K562 (cell line): Measurements from ENCODE around the gene ZBTB8A. TPM values are rescaled to one million over a fixed set of nuclear protein-coding genes. Genes with fewer than 3 reads are reported as not detected.

Source experiments
- CSDE1 ChIP-seq, 2 experiments: fragments of 450-650 bp; IDR thresholded peaks; 2 replicates each; pipeline ENCODE4 v1.6.1; 2016; ENCODE audit warnings: mild to moderate bottlenecking in 1 of 2
- CXXC5 ChIP-seq: fragments of 250-450 bp; sonication (Bioruptor Pico); IDR thresholded peaks from 2 replicates; pipeline ENCODE4 v1.8.0; 2022; ENCODE audit warnings: inconsistent platforms, mild to moderate bottlenecking, moderate library complexity
- ESRRB ChIP-seq: fragments of 250-450 bp; sonication (Bioruptor Pico); IDR thresholded peaks from 2 replicates; pipeline ENCODE4 v1.5.0; 2020; ENCODE audit warnings: mild to moderate bottlenecking, moderate library complexity, borderline replicate concordance
- ETV6 ChIP-seq, 3 experiments: fragments of 150-350 bp in 1 of 3; sonication (generic) in 1 of 3; formaldehyde crosslinking in 1 of 3; IDR thresholded peaks; 2 replicates each; pipeline versions ENCODE4 v1.6.1 to v1.8.0; 2014 to 2022; ENCODE audit warnings: borderline replicate concordance in 2 of 3, low read depth in 2 of 3, antibody characterized with exemption in 1 of 3, low read length in 1 of 3, mild to moderate bottlenecking in 1 of 3, missing genetic modification reagents in 1 of 3
- GABPA ChIP-seq: fragments of 200-800 bp; sonication (Bioruptor generic); conservative IDR thresholded peaks from 2 replicates; pipeline ENCODE4 v1.6.1; 2016; ENCODE audit warnings: low read depth, missing genetic modification characterization, missing compliant biosample characterization
- KDM2B ChIP-seq: fragments of 250-450 bp; sonication (Bioruptor Pico); IDR thresholded peaks from 2 replicates; pipeline ENCODE4 v1.8.0; 2021; ENCODE audit warnings: mild to moderate bottlenecking, moderate library complexity
- KLF6 ChIP-seq: fragments of 250-450 bp; sonication (Bioruptor Pico); IDR thresholded peaks from 2 replicates; pipeline ENCODE4 v1.4.0; 2020; ENCODE audit warnings: mild to moderate bottlenecking, moderate library complexity, borderline replicate concordance
- MAFK ChIP-seq: IDR thresholded peaks from 2 replicates; pipeline ENCODE4 v1.6.1; 2011; ENCODE audit warnings: low read length, improper control_type of control experiment
- NCOR1 ChIP-seq: fragments of 450-650 bp; IDR thresholded peaks from 2 replicates; pipeline ENCODE4 v1.6.1; 2016; ENCODE audit warnings: mild to moderate bottlenecking, moderate library complexity
- NFXL1 ChIP-seq: fragments of 450-650 bp; formaldehyde crosslinking; IDR thresholded peaks from 2 replicates; pipeline ENCODE4 v1.4.0; 2021; ENCODE audit warnings: mild to moderate bottlenecking
- NR2C1 ChIP-seq, 2 experiments: fragments of 450-650 bp; IDR thresholded peaks; 2 replicates each; pipeline ENCODE4 v1.6.1; 2017; ENCODE audit warnings: mild to moderate bottlenecking in 2 of 2, antibody characterized with exemption in 1 of 2, inconsistent platforms in 1 of 2, missing compliant biosample characterization in 1 of 2, missing genetic modification characterization in 1 of 2
- NR3C1 ChIP-seq: sonication (generic); formaldehyde crosslinking; IDR thresholded peaks from 2 replicates; pipeline ENCODE4 v1.8.1; 2022; ENCODE audit warnings: missing genetic modification reagents
- PHF20 ChIP-seq: fragments of 450-650 bp; IDR thresholded peaks from 2 replicates; pipeline ENCODE4 v1.6.1; 2018; ENCODE audit not compliant: partially characterized antibody
- ZBTB7A ChIP-seq: IDR thresholded peaks from 2 replicates; pipeline ENCODE4 v1.6.1; 2011; ENCODE audit warnings: low read depth, mild to moderate bottlenecking, low read length, moderate library complexity, borderline replicate concordance; ENCODE audit not compliant: control insufficient read depth
- ZFP36 ChIP-seq: fragments of 150-350 bp; IDR thresholded peaks from 2 replicates; pipeline ENCODE4 v1.6.1; 2018; ENCODE audit warnings: low read length, low read depth; ENCODE audit not compliant: partially characterized antibody
- ZNF444 ChIP-seq: fragments of 250-450 bp; sonication (Bioruptor Pico); IDR thresholded peaks from 2 replicates; pipeline ENCODE4 v1.4.0; 2020; ENCODE audit warnings: mild to moderate bottlenecking, moderate library complexity
- ZNF77 ChIP-seq: fragments of 250-450 bp; sonication (Bioruptor Pico); IDR thresholded peaks from 2 replicates; pipeline ENCODE4 v1.5.0; 2020
- ZNF79 ChIP-seq: fragments of 250-450 bp; sonication (Bioruptor Pico); IDR thresholded peaks from 2 replicates; pipeline ENCODE4 v1.4.0; 2020; ENCODE audit warnings: low read depth, mild to moderate bottlenecking, moderate library complexity
- polyA plus RNA-seq, 8 experiments: library from polyadenylated mRNA; depleted of rRNA in 4 of 8; stranded (reverse) in 5 of 8; unstranded in 3 of 8; fragments of >200 nt; fragmentation: Nextera tagmentation in 2 of 8; fragmentation: Illumina TruSeq in 1 of 8; extraction: Ambion mirVana in 2 of 8; extraction: Trizol in 1 of 8; gene quantifications; 2 replicates each; pipeline versions ENCODE4 v1.2.1 to v1.2.3, GENCODE V29; 2011 to 2014; ENCODE audit warnings: inconsistent platforms in 1 of 8, missing spikeins in 1 of 8
- total RNA-seq, 7 experiments: library from RNA; depleted of rRNA in 6 of 7; stranded (reverse); fragments of >200 nt in 6 of 7; fragmentation: Illumina TruSeq in 2 of 7; extraction: Trizol in 2 of 7; gene quantifications; 2 replicates each; pipeline versions ENCODE4 v1.2.1 to v1.2.3, GENCODE V29; 2011 to 2021; ENCODE audit warnings: low replicate concordance in 1 of 7
- TF ChIP-seq, protein P1 (sequence below): sonication (generic); formaldehyde crosslinking; IDR thresholded peaks from 2 replicates; pipeline ENCODE4 v1.8.0; 2022; ENCODE audit warnings: mild to moderate bottlenecking, missing genetic modification reagents, borderline replicate concordance
- TF ChIP-seq, protein P2 (sequence below), 2 experiments: fragments of 450-650 bp; conservative IDR thresholded peaks; 2 replicates each; pipeline ENCODE4 v1.6.1; 2017; ENCODE audit warnings: mild to moderate bottlenecking in 2 of 2, moderate library complexity in 2 of 2
- TF ChIP-seq, protein P3 (sequence below): fragments of 450-650 bp; formaldehyde crosslinking; IDR thresholded peaks from 2 replicates; pipeline ENCODE4 v1.4.0; 2022; ENCODE audit warnings: mild to moderate bottlenecking, moderate library complexity
- TF ChIP-seq, protein P4 (sequence below): fragments of 450-650 bp; formaldehyde crosslinking; IDR thresholded peaks from 2 replicates; pipeline ENCODE4 v1.4.0; 2020; ENCODE audit warnings: mild to moderate bottlenecking, mixed read lengths

Gene ZBTB8A
- total and polyA plus RNA-seq, 9 of the 15 experiments (the other 6 are each of a cell fraction or from before 2014, with no cell fraction given), result 0.01 to 0.64 (median 0.09) TPM

DNA sequence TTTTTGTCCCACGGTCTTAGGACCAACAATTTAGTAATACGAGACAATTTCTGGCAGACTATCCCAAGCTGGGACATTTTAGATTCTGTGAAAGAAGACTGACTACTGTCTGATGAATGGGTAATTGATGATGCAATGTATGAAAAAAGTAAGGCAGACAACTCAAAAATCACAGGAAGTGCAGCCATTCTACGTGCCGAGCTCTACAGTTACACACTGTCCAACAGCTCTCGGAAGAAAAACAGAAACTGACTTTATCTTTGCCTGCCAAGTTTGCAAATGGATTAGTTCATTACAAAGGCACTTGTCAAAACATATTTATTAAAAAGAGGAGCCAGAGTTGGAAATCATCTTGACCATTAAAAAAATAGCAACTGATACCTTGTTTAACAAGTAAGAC, 43.1 kb upstream of the ZBTB8A start (continued):
- TF ChIP-seq ESRRB (CRISPR knock-in tag) (no peak), ETV6 (IDR thresholded peaks at IDR 0.05; ENCODE audit: borderline replicate concordance in 1 of 2, low read depth in 2 of 2, low read length in 1 of 2) (no peak), ETV6 (CRISPR knock-in tag; IDR thresholded peaks at IDR 0.05; ENCODE audit: borderline replicate concordance) (no peak), ZNF77 (CRISPR knock-in tag) (no peak), NFXL1 (CRISPR knock-in tag) (no peak), NCOR1 (no peak; the same call in 1 of the 2 replicates), ZNF444 (CRISPR knock-in tag) (peak; percentile 63; the same call in 1 of the 2 replicates), CXXC5 (CRISPR knock-in tag) (peak; percentile 38; the same call in 1 of the 2 replicates), NR2C1 (IDR thresholded peaks at IDR 0.05) (no peak), NR2C1 (tag; IDR thresholded peaks at IDR 0.05) (no peak), KDM2B (no peak), MAFK (no peak), ZNF79 (CRISPR knock-in tag) (no peak), NR3C1 (CRISPR knock-in tag) (no peak), KLF6 (CRISPR knock-in tag) (peak; percentile 6; the same call in 1 of the 2 replicates), ZBTB7A (no peak), GABPA (peak; percentile 72), CSDE1 (IDR thresholded peaks at IDR 0.05) (no peak), ZFP36 (peak; percentile 29), PHF20 (no peak)
- TF ChIP-seq, protein P1, sequence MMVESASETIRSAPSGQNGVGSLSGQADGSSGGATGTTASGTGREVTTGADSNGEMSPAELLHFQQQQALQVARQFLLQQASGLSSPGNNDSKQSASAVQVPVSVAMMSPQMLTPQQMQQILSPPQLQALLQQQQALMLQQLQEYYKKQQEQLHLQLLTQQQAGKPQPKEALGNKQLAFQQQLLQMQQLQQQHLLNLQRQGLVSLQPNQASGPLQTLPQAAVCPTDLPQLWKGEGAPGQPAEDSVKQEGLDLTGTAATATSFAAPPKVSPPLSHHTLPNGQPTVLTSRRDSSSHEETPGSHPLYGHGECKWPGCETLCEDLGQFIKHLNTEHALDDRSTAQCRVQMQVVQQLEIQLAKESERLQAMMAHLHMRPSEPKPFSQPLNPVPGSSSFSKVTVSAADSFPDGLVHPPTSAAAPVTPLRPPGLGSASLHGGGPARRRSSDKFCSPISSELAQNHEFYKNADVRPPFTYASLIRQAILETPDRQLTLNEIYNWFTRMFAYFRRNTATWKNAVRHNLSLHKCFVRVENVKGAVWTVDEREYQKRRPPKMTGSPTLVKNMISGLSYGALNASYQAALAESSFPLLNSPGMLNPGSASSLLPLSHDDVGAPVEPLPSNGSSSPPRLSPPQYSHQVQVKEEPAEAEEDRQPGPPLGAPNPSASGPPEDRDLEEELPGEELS (CRISPR knock-in tag), result no peak
- TF ChIP-seq, protein P2, sequence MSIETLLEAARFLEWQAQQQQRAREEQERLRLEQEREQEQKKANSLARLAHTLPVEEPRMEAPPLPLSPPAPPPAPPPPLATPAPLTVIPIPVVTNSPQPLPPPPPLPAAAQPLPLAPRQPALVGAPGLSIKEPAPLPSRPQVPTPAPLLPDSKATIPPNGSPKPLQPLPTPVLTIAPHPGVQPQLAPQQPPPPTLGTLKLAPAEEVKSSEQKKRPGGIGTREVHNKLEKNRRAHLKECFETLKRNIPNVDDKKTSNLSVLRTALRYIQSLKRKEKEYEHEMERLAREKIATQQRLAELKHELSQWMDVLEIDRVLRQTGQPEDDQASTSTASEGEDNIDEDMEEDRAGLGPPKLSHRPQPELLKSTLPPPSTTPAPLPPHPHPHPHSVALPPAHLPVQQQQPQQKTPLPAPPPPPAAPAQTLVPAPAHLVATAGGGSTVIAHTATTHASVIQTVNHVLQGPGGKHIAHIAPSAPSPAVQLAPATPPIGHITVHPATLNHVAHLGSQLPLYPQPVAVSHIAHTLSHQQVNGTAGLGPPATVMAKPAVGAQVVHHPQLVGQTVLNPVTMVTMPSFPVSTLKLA (conservative IDR thresholded peaks at IDR 0.05), result no peak
- TF ChIP-seq, protein P3, sequence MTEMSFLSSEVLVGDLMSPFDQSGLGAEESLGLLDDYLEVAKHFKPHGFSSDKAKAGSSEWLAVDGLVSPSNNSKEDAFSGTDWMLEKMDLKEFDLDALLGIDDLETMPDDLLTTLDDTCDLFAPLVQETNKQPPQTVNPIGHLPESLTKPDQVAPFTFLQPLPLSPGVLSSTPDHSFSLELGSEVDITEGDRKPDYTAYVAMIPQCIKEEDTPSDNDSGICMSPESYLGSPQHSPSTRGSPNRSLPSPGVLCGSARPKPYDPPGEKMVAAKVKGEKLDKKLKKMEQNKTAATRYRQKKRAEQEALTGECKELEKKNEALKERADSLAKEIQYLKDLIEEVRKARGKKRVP, result peak; percentile 92
- TF ChIP-seq, protein P4, sequence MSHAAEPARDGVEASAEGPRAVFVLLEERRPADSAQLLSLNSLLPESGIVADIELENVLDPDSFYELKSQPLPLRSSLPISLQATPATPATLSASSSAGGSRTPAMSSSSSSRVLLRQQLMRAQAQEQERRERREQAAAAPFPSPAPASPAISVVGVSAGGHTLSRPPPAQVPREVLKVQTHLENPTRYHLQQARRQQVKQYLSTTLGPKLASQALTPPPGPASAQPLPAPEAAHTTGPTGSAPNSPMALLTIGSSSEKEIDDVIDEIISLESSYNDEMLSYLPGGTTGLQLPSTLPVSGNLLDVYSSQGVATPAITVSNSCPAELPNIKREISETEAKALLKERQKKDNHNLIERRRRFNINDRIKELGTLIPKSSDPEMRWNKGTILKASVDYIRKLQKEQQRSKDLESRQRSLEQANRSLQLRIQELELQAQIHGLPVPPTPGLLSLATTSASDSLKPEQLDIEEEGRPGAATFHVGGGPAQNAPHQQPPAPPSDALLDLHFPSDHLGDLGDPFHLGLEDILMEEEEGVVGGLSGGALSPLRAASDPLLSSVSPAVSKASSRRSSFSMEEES, result no peak
